K562 (cell line): ENCODE results near the gene SPIRE1. TPM values are rescaled to one million over a fixed set of nuclear protein-coding genes. Genes with fewer than 3 reads are reported as not detected.

Source experiments
- ETV5 ChIP-seq: sonication (generic); formaldehyde crosslinking; IDR thresholded peaks from 2 replicates; pipeline ENCODE4 v1.4.0; 2020; ENCODE audit warnings: low read depth, mild to moderate bottlenecking, missing genetic modification reagents
- HDGF ChIP-seq: fragments of 450-650 bp; IDR thresholded peaks from 2 replicates; pipeline ENCODE4 v1.6.1; 2016
- ZNF146 ChIP-seq: IDR thresholded peaks from one replicate; pipeline ENCODE4 v1.6.1; 2018; ENCODE audit warnings: missing compliant biosample characterization; ENCODE audit not compliant: unreplicated experiment
- polyA plus RNA-seq, 8 experiments: library from polyadenylated mRNA; depleted of rRNA in 4 of 8; stranded (reverse) in 5 of 8; unstranded in 3 of 8; fragments of >200 nt; fragmentation: Nextera tagmentation in 2 of 8; fragmentation: Illumina TruSeq in 1 of 8; extraction: Ambion mirVana in 2 of 8; extraction: Trizol in 1 of 8; gene quantifications; 2 replicates each; pipeline versions ENCODE4 v1.2.1 to v1.2.3, GENCODE V29; 2011 to 2014; ENCODE audit warnings: inconsistent platforms in 1 of 8, missing spikeins in 1 of 8
- total RNA-seq, 7 experiments: library from RNA; depleted of rRNA in 6 of 7; stranded (reverse); fragments of >200 nt in 6 of 7; fragmentation: Illumina TruSeq in 2 of 7; extraction: Trizol in 2 of 7; gene quantifications; 2 replicates each; pipeline versions ENCODE4 v1.2.1 to v1.2.3, GENCODE V29; 2011 to 2021; ENCODE audit warnings: low replicate concordance in 1 of 7
- TF ChIP-seq, protein P1 (sequence below): fragments of 450-650 bp; IDR thresholded peaks from 2 replicates; pipeline ENCODE4 v1.6.1; 2016; ENCODE audit warnings: low read depth

SPIRE1 gene
- total and polyA plus RNA-seq, 9 of the 15 experiments (the other 6 are each of a cell fraction or from before 2014, with no cell fraction given): 2.9 to 14.0 (median 10.2) TPM

- TF ChIP-seq, protein P1, sequence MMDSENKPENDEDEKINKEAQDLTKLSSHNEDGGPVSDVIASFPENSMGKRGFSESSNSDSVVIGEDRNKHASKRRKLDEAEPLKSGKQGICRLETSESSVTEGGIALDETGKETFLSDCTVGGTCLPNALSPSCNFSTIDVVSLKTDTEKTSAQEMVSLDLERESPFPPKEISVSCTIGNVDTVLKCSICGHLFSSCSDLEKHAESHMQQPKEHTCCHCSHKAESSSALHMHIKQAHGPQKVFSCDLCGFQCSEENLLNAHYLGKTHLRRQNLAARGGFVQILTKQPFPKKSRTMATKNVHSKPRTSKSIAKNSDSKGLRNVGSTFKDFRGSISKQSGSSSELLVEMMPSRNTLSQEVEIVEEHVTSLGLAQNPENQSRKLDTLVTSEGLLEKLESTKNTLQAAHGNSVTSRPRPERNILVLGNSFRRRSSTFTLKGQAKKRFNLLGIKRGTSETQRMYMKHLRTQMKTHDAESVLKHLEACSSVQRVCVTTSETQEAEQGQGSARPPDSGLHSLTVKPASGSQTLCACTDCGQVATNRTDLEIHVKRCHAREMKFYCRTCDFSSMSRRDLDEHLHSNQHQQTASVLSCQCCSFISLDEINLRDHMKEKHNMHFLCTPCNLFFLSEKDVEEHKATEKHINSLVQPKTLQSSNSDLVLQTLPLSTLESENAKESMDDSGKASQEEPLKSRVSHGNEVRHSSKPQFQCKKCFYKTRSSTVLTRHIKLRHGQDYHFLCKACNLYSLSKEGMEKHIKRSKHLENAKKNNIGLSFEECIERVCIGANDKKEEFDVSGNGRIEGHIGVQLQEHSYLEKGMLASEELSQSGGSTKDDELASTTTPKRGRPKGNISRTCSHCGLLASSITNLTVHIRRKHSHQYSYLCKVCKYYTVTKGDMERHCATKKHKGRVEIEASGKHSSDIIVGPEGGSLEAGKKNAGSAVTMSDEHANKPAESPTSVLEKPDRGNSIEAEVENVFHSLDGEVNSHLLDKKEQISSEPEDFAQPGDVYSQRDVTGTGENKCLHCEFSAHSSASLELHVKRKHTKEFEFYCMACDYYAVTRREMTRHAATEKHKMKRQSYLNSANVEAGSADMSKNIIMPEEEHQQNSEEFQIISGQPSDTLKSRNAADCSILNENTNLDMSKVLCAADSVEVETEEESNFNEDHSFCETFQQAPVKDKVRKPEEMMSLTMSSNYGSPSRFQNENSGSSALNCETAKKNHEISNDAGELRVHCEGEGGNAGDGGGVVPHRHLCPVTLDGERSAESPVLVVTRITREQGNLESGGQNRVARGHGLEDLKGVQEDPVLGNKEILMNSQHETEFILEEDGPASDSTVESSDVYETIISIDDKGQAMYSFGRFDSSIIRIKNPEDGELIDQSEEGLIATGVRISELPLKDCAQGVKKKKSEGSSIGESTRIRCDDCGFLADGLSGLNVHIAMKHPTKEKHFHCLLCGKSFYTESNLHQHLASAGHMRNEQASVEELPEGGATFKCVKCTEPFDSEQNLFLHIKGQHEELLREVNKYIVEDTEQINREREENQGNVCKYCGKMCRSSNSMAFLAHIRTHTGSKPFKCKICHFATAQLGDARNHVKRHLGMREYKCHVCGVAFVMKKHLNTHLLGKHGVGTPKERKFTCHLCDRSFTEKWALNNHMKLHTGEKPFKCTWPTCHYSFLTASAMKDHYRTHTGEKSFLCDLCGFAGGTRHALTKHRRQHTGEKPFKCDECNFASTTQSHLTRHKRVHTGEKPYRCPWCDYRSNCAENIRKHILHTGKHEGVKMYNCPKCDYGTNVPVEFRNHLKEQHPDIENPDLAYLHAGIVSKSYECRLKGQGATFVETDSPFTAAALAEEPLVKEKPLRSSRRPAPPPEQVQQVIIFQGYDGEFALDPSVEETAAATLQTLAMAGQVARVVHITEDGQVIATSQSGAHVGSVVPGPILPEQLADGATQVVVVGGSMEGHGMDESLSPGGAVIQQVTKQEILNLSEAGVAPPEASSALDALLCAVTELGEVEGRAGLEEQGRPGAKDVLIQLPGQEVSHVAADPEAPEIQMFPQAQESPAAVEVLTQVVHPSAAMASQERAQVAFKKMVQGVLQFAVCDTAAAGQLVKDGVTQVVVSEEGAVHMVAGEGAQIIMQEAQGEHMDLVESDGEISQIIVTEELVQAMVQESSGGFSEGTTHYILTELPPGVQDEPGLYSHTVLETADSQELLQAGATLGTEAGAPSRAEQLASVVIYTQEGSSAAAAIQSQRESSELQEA: no peak
- TF ChIP-seq ETV5 (no peak), ZNF146 (CRISPR knock-in tag) (no peak), HDGF (no peak)
- TF ChIP-seq, all 486 proteins: peak for 0
Measured at GRCh38 chr18:12441475-12442034, 216.4 kb downstream of the SPIRE1 start (continued).
